Stimulated activated CD4-positive, alpha-beta T cell treated with anti-CD3 and anti-CD28 coated beads, Interleukin-12 subunit alpha, Interleukin-12 subunit beta, amount 100 ng/mL, for 24 hours (primary cell): ENCODE measurements around the gene HMCN1.

ENCODE experiments used
- DNase-seq, 2 experiments: peaks; one replicate each; pipeline ENCODE4 v3.0.0-alpha.2; 2020; ENCODE audit warnings: low read depth in 2 of 2

Gene HMCN1

DNA sequence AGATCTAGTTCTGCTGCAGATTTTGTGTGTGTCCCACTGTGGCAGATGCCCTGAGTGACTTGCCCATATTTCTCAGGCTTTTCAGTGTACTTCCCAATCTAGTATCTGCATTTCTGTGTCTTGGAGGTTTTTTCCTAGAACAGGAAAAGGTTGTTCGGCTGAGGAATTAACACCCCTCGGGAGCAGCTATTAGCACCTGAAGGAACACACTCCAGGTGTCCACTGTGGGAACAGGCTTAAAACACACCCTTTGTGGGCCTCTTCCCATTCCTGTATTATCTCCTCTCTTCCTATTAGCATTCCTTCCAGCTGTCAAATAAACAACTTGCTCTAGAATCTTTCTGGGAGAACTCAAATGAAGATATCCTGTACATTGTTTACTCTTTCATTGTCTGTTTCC, 178.3 kb downstream of the HMCN1 start:
- no peak for DNase-seq

DNA sequence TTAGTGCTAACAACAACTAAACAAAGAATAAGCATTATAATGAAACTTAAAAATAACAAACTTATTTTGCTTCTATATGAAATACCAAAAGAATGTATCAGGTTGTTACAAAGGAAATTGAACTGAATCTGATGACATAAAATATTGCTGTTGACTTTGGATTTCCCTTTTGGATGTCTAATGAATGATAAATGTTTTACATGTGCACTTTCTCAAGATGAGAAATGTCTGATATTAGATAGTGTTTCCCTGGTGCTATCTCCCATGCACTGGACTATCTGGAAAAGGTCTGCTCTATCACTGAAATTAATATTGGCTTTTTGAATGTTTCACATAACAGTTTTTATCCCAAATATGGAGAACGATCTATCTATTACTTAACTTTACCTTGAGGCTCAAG, 179.9 kb downstream of the HMCN1 start:
- no peak for DNase-seq

DNA sequence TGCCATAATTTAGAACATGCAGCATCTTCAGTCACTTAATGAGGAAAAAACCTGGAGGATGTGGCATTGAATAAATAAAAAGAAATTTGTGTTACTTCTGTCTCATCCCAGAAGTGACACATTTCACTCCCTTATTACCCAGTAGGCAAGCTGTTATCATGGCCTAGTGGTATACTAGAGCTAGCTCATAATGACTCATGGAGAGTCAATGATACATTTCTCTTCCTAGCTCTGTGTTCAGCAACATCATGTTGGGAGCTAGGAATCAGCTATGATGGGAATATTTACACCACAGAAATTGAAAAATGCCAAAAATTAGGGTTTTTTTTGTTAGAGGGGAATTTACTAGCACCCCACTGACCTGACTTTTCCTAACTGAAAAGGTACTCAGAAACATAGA, 182.7 kb downstream of the HMCN1 start:
- no peak for DNase-seq

DNA sequence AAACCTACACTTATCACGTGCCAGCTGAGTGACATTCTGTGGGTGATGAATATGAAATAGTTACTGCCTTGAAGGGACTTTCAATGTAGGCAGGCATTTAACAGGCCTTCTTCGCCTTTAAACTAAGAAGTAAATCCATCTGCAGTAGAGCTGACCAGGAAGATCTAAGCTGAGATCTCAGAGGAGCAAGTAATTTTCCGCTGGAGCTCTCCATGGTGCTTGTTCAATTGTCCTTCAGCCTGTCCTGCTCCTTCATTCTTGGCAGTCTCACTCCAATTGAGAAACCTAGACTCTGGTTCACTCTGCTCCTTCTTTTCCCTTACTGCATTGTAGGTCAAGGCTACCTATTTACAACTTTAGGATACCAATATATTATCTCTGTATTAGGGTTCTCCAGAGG, 183.5 kb downstream of the HMCN1 start:
- DNase-seq = no peak

DNA sequence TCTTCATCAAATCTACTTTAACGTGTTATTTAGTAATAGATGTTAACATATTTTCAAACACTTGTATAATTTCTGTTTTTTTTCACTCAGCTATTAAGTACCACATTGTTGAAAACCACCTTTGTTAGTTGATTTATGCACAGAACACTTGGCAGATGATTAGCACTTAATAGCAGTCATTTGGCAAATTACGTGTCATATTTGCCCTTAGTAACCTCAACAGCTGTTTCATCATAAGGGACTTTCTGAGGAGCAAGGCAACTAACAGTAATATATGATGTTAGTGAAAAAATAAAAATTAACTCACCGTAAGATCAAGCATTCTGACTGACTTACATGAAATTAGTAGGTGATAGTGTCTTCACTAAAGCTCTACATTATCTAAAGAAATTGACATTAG, 186.4 kb downstream of the HMCN1 start:
- DNase-seq = no peak

DNA sequence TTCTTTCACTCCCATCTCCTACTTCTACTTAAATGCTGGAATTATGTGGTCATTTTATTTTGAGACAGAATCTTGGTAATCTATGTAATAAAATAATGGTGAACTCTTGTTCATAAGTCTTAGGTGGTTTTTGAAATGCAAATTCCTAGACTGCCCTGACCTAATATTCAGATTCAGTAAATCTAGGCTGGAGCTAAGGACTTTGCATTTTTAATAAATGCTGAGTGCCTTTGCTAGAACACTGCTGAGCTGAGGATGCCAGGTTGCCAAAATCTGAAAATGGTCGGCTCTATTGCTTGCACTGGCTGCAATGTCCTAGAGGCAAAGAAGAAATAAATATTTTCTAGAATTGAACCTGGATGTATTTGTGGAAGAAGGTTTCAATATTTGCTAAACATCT, 187.4 kb downstream of the HMCN1 start:
- no peak for DNase-seq

DNA sequence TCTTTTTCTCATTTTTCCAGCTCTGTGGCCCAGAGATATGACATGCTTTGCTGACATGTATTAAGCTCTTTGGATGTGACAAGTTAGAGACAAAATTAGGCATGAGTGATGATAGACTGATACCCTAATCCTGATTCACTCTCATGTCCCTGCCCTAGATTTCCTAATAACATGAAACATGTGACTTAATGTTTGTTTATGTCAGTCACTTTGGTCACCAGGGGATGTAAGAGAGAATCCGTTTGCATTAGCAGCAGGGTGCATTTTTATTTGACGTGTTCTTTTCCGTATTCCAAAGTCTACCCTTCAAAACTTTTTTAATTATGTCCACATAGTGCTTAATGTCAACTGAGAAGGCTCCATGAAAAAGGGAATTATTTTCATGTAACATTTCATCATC, 192.4 kb downstream of the HMCN1 start:
- no peak for DNase-seq

DNA sequence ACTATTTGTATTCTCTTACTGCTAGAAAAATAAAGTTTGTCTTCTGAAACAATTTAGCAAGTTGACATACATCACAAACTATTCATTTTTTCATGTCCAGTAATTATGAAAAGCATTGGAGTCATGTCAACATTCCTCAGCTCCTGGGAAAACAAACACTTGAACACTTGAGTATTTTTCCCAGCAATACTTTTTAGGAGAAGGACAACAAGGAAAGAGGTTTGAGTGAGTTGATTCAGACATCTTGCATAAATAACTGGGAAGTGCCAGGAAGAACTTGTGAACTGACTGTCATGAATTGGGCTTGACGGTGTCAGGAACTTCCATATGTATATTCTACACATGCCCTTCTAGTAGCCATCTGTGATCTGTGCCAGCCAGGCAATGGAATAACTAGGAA, 195.6 kb downstream of the HMCN1 start:
- DNase-seq = no peak

DNA sequence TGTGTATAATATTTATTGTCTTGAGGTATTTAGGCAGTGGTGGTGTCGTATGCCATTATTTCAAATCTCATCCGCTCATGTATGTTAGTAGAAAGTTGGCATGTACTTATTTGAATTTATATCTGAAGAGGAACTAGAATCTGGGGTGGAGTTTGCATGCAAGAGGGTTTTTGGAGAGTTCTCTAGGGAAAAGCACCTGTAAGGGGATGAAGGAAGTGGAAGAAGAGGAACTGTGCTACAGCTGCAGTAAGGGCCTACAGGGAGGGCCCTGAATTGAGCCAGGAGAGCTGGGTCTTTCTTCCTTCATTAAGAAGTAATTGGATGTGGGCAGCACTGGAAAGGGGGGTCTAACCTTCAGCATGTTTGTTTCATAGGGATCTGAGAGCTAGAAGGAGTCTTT, 197.2 kb downstream of the HMCN1 start:
- no peak for DNase-seq

DNA sequence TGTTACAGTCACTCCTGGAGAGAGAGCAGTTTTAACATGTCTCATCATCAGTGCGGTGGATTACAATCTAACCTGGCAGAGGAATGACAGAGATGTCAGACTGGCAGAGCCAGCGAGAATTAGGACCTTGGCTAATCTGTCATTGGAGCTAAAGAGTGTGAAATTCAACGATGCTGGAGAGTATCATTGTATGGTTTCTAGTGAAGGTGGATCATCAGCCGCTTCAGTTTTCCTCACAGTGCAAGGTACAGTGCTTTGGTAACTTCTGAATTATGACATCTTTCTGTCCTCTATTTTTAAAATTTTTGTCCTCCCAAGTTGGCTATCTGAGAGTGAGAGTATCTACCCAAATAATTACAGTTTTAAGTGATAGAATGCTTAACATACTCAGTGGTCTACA, 199.4 kb downstream of the HMCN1 start:
- DNase-seq = no peak

DNA sequence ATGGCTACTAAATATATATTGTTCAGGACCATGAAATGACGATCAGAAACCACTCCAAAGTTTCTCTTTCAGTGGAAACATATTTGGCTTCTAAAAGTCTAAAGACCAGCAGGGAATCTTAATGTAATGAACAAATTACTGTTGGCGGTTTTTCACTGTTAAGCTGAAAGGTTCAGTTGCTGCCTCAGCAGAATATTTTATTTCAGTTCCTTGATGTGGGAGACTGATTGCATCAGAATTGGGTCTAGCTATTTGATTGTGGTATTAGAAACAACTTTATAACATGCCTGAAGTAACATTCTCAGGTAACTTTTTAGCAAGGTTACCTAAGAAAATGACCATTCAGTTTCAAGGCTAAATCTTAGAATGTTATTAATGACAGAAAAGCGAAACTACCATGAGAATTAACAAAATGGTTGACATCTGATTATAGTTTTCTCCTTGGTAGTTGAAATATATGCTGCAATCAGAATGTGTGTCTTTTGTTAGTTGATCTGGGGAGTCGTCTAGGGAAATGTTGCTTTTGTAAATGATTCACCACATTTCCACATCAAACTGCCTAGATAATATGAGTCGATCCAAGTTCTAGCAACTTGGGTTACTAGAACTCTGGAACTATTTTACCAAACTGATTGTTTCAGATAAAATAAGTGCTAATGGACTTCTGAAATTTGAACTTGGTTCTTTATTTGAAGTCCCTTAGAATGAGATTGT, 200.4 kb downstream of the HMCN1 start:
- no peak for DNase-seq

DNA sequence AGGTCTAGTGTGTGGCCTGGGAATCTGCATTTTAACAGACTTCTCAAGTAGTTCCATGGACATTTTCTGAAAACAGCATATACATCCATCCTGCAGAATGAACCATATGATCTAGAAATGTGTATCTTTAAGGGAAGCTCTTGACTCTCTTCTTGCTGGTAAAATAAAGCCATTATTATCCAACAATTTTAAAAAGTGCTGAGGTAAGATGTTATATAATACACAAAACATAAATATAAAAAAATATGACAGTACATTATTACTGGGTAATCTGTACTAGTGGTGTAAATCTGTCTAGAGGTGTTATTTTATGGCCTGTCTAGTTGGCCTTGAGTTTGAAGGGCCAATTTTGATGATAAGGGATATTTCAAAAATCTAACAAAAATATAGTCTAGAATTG, 201.2 kb downstream of the HMCN1 start:
- no peak for DNase-seq

DNA sequence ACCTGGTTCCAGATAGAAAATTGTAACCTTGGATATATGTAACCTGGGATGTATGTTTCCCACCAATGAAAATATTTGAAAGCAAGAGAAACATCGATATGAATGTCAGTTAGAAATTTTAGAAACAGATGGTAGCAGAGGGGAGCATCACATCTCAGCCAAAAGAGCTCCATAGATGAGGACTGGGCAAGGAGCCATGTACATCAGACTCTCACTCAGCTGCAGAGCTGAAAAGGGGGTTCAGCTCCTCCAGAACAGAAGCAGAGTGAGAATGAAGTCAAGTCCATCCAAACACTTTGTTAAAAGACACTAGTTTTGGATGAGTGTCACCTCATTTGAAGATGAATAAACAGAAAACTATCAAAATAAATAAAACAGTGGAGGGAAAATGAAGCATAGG, 202.4 kb downstream of the HMCN1 start:
- no peak for DNase-seq

DNA sequence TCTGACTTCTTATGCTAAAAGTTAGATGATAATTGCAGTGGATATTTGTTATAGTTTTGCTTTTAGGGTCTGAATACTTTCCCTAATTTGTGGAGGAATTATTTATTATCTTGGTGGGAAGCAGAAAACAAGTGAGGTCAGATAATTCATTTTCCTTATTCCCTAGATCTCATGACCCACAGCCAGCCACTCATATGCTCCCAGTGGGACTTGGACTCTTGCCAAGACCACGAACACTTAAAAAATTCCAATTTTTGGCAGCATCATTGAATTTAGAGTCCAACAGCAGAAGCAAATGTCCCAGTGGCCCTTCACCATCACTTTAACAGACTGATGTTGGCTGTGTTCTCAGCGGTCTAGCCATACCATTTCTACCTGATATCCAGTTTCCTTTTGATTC, 204.2 kb downstream of the HMCN1 start:
- DNase-seq = no peak

DNA sequence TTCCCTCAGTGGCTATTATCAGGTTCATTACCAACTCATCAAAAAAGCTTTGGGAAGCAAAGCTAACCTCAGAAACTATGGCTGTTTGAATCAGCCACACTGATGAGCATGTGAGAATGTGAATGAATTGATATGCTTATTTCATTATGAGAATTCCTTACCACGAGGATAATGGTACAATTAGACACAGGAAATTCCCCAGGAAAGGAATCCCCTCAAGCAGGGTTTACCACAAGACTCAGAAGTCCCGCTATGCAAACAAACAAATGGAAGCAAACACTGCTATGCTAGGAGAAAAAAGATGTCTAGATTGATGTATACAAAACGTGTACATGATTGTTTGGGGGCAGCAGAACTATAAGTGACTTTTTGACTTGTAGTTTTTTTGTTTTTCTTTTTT, 205.0 kb downstream of the HMCN1 start:
- DNase-seq = no peak

DNA sequence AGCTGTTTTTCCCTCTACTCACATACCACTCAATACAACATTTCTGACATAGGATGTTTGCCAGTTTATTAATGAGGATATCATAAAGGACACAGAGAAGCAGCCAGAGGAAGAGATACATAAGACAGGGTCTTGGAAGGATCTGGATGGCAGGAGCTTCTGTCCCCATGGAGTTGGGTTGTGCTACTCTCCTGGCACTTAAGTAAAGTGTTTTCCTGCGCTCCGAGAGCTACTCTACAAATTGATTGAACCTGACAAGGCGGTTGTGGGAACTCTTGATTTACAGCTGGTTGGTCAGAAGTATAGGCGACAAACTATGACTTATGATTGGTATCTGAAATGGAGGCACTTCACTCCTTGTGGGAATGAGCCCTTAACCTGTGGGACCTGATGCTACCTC, 208.8 kb downstream of the HMCN1 start:
- no peak for DNase-seq

DNA sequence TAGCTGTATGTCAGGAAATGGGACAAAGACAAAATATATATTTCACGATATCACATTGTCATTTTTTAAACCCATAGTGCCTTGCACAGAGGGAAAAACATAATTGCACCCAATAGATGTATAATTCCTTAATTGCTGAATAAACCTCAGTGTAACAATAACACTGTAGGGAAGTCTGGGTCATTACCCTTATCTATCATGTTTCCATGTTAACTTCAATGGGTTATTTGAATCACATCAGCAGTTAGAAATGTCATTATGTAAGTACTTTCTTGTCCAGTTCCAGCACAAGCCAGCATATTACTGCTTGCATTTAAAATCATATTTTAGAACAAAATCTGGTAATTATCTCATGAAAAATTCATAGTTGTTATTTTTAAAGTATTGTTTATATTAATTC, 222.7 kb downstream of the HMCN1 start:
- DNase-seq = no peak

DNA sequence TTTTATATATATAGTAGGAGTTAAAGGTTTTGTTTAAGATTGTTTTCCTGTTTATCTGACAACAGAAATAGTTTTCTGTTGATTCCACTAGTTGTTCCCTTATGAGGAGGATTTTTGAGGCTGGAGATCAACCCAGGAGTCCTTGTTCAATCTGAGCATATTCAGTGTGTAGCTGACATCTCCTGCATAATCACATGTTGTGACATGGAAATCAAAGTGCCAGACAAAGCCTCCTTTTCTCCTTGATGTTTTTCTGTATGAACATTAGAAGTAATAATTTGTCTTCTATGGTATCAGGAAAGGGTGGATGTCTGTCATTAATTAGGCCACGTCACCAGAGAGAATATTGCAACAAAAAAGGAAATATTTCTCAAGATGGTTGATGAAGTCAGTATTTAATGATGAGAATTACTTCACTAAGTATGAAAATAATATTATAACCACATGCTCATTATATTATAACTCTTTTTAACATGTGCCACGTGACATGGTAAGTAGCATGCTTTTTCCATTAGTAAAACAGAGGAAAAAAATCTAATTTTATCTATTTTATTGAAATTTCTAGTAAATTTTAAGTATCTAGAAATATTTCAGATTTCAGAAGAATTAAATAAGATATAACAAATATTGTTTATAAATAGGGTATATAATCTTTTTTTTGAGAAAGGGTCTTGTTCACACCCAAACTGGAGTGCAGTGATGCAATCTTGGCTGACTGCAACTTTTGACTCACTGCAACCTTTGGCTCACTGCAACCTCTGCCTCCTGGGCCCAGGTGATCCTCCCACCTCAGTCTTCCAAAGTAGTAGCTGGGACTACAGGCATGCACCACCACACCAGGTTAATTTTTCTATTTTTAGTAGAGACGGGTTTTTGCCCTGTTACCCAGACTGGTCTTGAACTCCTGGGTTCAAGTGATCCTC, 223.5 kb downstream of the HMCN1 start:
- no peak for DNase-seq

DNA sequence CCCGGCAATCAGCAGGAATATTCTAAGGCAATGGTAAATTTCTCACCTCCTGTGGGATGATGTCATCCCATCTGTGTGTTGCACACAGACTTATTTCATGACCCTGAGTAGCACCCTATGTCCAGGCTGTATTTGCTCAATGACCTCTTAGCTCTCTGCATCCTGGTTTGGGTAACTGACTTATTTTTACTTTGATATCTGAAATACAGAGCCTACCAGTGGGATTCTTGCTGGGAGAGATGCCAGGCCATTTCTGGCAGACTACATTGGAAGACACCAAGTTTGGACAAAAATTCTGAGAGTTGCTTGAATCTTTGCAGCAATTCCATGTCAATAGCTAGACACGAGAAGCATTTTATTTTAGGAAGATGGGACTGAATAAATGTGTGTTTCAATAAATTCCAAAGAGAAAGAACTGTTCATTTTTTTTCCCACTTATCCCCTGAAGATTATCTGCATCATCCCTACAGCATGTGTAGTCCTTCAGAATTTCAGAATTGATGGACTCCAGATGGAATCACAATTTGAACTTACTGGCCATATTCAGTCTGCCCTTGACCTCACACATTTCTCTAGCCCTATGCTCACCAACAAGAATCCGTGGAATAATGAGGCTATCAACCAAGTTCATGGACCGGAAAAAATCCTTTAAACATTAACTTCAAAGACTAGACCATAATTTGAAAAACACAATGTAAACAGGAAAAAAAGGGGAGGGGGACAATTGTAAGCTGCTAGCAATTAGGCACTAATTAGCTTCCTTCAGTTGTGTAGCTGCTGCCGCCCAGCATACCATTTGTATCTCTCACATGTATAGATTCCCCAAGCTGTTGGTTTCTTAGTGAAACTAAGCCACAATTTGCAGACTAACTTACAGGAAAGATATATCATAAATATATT, 226.5 kb downstream of the HMCN1 start:
- no peak for DNase-seq

DNA sequence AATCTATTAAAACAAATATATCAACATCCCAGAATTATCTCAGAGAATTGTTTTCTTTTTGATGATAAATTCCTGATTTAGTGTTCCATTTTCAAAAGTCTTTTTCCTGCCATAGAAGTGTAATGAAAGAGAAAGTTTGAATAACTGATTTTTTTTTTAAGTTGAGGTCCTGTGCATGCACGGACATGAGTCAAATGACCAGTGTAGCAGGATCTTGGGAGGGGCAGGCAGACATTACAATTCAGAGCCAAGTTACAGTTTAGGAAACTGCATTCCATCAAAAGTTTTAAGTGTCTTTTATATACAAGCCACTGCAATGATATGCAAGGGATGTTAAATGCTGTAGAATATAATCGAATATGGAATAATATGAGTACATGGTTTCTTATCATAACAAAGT, 227.5 kb downstream of the HMCN1 start:
- DNase-seq = no peak

DNA sequence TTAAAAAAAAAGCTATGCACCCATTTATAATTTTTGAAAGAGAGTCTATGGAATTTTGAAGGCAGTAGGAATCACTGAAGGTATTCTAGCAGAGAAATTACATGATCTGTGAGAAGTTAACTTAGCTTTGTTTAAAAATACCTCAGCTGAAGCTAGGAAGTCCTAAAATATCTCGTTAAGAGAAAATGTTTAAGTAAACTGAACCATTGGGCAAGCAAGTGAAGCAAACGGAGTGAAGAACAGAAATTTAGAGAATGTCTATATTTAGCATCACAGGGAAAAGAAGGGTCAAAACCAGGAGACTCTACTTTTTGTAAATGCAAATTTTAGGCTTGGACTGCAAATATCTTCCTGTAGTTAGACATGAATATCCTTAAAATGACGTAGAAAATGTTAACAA, 230.8 kb downstream of the HMCN1 start:
- no peak for DNase-seq

DNA sequence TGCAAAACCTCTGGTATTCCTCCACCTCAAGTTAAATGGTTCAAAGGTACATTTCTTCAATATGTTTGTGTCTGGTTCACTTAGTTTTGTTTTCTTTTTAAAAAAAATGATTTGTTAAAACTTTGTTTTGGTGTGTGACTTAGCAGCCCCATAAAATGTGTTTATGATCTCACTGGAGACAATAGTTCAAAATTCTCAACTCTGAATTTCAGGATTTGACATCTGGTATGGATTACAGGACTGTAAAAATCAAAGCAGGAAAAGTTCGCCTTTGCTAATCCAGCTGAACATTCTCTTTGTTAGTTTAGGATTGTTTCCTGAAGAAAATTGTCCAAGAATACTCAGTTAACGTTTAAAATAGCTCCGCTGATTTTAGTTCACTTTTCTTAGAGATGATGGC, 231.7 kb downstream of the HMCN1 start:
- DNase-seq = no peak
